DND-41 (cell line): ENCODE data around the gene SCOC.

ENCODE experiments used
- EZH2 ChIP-seq: IDR thresholded peaks from 3 replicates; pipeline ENCODE4 v1.6.1; 2012; ENCODE audit warnings: borderline replicate concordance, low read depth, mild to moderate bottlenecking, moderate library complexity, low read length, inconsistent platforms; ENCODE audit not compliant: severe bottlenecking
- TF ChIP-seq, protein P1 (sequence below): IDR thresholded peaks from 2 replicates; pipeline ENCODE4 v1.5.1; 2012; ENCODE audit warnings: borderline replicate concordance, low read length, moderate library complexity, mild to moderate bottlenecking; ENCODE audit not compliant: poor library complexity, severe bottlenecking; ENCODE audit errors: extremely low read depth

DNA sequence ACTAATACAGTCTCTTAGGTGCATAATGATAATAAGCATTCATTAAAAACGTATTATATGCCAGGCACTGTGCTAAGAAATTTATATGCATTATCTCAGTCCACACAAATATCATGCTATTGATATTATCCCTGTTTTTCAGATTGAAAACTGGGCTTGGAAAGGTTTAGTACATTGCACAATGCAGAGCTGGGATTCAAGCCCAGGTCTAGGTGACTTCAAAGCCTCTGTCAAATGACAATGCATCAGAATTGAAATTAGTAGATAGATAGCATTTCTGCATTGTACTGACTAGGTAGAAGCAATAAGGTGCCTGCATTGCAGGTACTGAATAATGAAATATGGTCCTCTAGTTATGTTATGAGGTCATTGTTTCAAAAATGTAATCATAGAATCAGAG, 18.2 kb upstream of the SCOC start:
- TF ChIP-seq, protein P1, sequence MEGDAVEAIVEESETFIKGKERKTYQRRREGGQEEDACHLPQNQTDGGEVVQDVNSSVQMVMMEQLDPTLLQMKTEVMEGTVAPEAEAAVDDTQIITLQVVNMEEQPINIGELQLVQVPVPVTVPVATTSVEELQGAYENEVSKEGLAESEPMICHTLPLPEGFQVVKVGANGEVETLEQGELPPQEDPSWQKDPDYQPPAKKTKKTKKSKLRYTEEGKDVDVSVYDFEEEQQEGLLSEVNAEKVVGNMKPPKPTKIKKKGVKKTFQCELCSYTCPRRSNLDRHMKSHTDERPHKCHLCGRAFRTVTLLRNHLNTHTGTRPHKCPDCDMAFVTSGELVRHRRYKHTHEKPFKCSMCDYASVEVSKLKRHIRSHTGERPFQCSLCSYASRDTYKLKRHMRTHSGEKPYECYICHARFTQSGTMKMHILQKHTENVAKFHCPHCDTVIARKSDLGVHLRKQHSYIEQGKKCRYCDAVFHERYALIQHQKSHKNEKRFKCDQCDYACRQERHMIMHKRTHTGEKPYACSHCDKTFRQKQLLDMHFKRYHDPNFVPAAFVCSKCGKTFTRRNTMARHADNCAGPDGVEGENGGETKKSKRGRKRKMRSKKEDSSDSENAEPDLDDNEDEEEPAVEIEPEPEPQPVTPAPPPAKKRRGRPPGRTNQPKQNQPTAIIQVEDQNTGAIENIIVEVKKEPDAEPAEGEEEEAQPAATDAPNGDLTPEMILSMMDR = no peak
- no peak for TF ChIP-seq EZH2
